ENCODE data around the gene FYCO1. TPM values are rescaled to one million over a fixed set of nuclear protein-coding genes. Genes with fewer than 3 reads are reported as not detected.

FYCO1 gene
- total RNA-seq, 1 experiment from 2014 or later: 15.4 TPM

DNA sequence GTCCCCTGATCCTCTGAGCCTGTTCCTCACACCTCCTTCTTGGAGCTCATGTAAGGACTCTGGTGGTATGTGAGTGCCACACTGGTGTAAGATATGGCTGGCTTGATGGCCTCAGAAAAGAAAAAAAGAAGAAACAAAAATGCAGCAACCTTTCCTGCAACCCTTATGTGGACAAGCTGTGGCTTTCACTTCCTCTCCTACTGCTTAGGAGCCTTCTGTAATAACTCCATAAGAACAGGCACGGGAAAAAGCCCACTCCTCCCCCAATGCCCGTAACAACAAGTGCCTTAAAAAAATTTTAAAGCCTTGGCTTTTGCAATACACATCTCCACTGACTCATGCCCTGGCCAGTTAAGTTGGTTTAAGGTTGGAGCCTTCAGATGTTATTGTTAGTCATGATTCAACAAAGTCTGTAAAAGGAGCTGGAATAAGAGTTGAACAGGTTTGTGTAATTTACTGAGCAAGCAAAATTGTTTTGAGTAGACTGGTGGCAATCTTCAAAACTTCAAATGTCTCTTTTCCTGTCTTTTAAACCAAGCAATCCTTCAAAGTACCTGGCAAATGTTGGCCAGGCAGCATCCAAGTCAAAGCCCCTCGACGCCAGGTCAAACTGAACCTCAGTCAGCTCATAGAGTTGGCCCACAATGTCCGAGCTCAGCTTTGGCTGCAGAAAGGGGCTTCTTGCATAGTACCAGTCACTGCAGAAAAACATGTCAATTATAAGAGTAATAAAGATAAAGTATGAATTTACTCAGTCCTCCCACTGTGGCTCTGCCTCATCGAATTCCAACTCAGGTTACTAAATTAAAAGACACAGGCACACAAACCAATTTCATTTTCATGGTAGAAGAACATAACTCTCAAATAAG, 22.9 kb downstream of the FYCO1 start:
- ChIA-PET CTCF (interaction anchor here (0.6 to 0.9 kb wide), 3 partner anchors 34 to 154 kb away, joined by 5 read pairs; no protein-coding TSS in a partner anchor), POLR2A (ENCODE audit: unreplicated experiment) (interaction anchor here (0.7 kb wide), 1 partner anchor 425 kb away, joined by 3 read pairs; no protein-coding TSS in a partner anchor)
- TF ChIP-seq, protein P1, sequence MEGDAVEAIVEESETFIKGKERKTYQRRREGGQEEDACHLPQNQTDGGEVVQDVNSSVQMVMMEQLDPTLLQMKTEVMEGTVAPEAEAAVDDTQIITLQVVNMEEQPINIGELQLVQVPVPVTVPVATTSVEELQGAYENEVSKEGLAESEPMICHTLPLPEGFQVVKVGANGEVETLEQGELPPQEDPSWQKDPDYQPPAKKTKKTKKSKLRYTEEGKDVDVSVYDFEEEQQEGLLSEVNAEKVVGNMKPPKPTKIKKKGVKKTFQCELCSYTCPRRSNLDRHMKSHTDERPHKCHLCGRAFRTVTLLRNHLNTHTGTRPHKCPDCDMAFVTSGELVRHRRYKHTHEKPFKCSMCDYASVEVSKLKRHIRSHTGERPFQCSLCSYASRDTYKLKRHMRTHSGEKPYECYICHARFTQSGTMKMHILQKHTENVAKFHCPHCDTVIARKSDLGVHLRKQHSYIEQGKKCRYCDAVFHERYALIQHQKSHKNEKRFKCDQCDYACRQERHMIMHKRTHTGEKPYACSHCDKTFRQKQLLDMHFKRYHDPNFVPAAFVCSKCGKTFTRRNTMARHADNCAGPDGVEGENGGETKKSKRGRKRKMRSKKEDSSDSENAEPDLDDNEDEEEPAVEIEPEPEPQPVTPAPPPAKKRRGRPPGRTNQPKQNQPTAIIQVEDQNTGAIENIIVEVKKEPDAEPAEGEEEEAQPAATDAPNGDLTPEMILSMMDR (conservative IDR thresholded peaks at IDR 0.05; ENCODE audit: low read depth, low read length): no peak
- TF ChIP-seq EZH2phosphoT487 (IDR thresholded peaks at IDR 0.05; ENCODE audit: borderline replicate concordance, low read length): no peak
- Histone ChIP-seq H3K9ac (ENCODE audit: low read length) (no peak overlapping the region), H3F3A (ENCODE audit: low read length, unreplicated experiment) (peaks cover 7% of the 10 kb centered on the region), H3K79me2 (ENCODE audit: low read length) (no peaks in the 10 kb centered on the region), H3K36me3 (ENCODE audit: low read depth, low read length) (peaks cover 9% of the 10 kb centered on the region; the same call in 1 of the 2 replicates), H3K4me1 (ENCODE audit: insufficient read depth, low read length) (peaks cover 24% of the 10 kb centered on the region), H3K4me3 (ENCODE audit: low read length) (peak overlapping the region; percentile 30; the same call in 1 of the 2 replicates), H3K9me3 (ENCODE audit: low read length) (no peaks in the 10 kb centered on the region), H2AFZ (ENCODE audit: low read length) (no peak overlapping the region; the same call in 1 of the 2 replicates), H3K9me2 (replicated peaks; ENCODE audit: low read length) (no peaks in the 10 kb centered on the region), H3K4me2 (ENCODE audit: low read length) (peak overlapping the region; percentile 76), H3K27me3 (ENCODE audit: low read length) (no peaks in the 10 kb centered on the region), H3K27ac (ENCODE audit: low read length) (peak overlapping the region; percentile 53), H4K20me1 (ENCODE audit: low read length) (no peaks in the 10 kb centered on the region)
- ATAC-seq (peak; percentile 98), DNase-seq (peak; percentile 94)
- no TSS peak for BruUV-seq (replicated peaks)
- intact Hi-C loops (cut with micrococcal nuclease): loop anchor here (1.0 to 2.0 kb wide), 3 partner anchors 14 to 106 kb away; no protein-coding TSS in a partner anchor

GRCh38 chr3:45969953-45970352, 25.7 kb downstream of the FYCO1 start:
- ATAC-seq (no peak), DNase-seq (no peak)
- no peak overlapping the region for H3K4me2 ChIP-seq (ENCODE audit: low read length)
- H4K20me1 ChIP-seq (ENCODE audit: low read length): no peaks in the 10 kb centered on the region
- H3K36me3 ChIP-seq (ENCODE audit: low read depth, low read length): peaks cover 6% of the 10 kb centered on the region; the same call in 1 of the 2 replicates
- peaks cover 24% of the 10 kb centered on the region for H3K4me1 ChIP-seq (ENCODE audit: insufficient read depth, low read length)
- ChIA-PET POLR2A (ENCODE audit: unreplicated experiment) (no interaction called here), CTCF (no interaction called here)
- no peak overlapping the region for H3K9ac ChIP-seq (ENCODE audit: low read length)
- no peak overlapping the region for H2AFZ ChIP-seq (ENCODE audit: low read length)
- no peak overlapping the region for H3K27ac ChIP-seq (ENCODE audit: low read length)
- H3K27me3 ChIP-seq (ENCODE audit: low read length): no peaks in the 10 kb centered on the region
- TF ChIP-seq EZH2phosphoT487 (IDR thresholded peaks at IDR 0.05; ENCODE audit: borderline replicate concordance, low read length): no peak
- TF ChIP-seq EZH2 (IDR thresholded peaks at IDR 0.05; ENCODE audit: low read length, unreplicated experiment): no peak
- TF ChIP-seq, protein P1 (conservative IDR thresholded peaks at IDR 0.05; ENCODE audit: low read depth, low read length): no peak
- H3F3A ChIP-seq (ENCODE audit: low read length, unreplicated experiment): peaks cover 7% of the 10 kb centered on the region
- H3K79me2 ChIP-seq (ENCODE audit: low read length): no peaks in the 10 kb centered on the region
- H3K4me3 ChIP-seq (ENCODE audit: low read length): no peak overlapping the region
- H3K9me3 ChIP-seq (ENCODE audit: low read length): no peaks in the 10 kb centered on the region
- BruUV-seq (replicated peaks): no TSS peak
- H3K9me2 ChIP-seq (replicated peaks; ENCODE audit: low read length): no peaks in the 10 kb centered on the region
- intact Hi-C loops (cut with micrococcal nuclease): no loop called here

GRCh38 chr3:45969116-45969515, 26.5 kb downstream of the FYCO1 start:
- H3K79me2 ChIP-seq (ENCODE audit: low read length): no peaks in the 10 kb centered on the region
- no TSS peak for BruUV-seq (replicated peaks)
- H3K9me2 ChIP-seq (replicated peaks; ENCODE audit: low read length): no peaks in the 10 kb centered on the region
- H3K27ac ChIP-seq (ENCODE audit: low read length): no peak overlapping the region
- no peak overlapping the region for H3K9ac ChIP-seq (ENCODE audit: low read length)
- H3K4me1 ChIP-seq (ENCODE audit: insufficient read depth, low read length): peaks cover 24% of the 10 kb centered on the region
- ChIA-PET CTCF (no interaction called here), POLR2A (ENCODE audit: unreplicated experiment) (no interaction called here)
- no peak overlapping the region for H3K4me2 ChIP-seq (ENCODE audit: low read length)
- ATAC-seq: no peak
- no peaks in the 10 kb centered on the region for H3K9me3 ChIP-seq (ENCODE audit: low read length)
- no peaks in the 10 kb centered on the region for H3K27me3 ChIP-seq (ENCODE audit: low read length)
- no peaks in the 10 kb centered on the region for H4K20me1 ChIP-seq (ENCODE audit: low read length)
- peaks cover 7% of the 10 kb centered on the region for H3F3A ChIP-seq (ENCODE audit: low read length, unreplicated experiment)
- DNase-seq: no peak
- H3K36me3 ChIP-seq (ENCODE audit: low read depth, low read length): peaks cover 2% of the 10 kb centered on the region; the same call in 1 of the 2 replicates
- no peak overlapping the region for H3K4me3 ChIP-seq (ENCODE audit: low read length)
- intact Hi-C loops (cut with micrococcal nuclease): no loop called here
- no peak overlapping the region for H2AFZ ChIP-seq (ENCODE audit: low read length)
- TF ChIP-seq EZH2phosphoT487 (IDR thresholded peaks at IDR 0.05; ENCODE audit: borderline replicate concordance, low read length): no peak
- TF ChIP-seq, protein P1 (conservative IDR thresholded peaks at IDR 0.05; ENCODE audit: low read depth, low read length): no peak
- TF ChIP-seq EZH2 (IDR thresholded peaks at IDR 0.05; ENCODE audit: low read length, unreplicated experiment): no peak

Data from PC-3 (cell line).